GM12874 (cell line): ENCODE results near the gene MAPKAPK5.

ENCODE experiments used
- TF ChIP-seq, protein P1 (sequence below): IDR thresholded peaks from 2 replicates; pipeline ENCODE4 v1.5.1; 2011; ENCODE audit warnings: low read depth, mild to moderate bottlenecking, control low read depth, low read length, moderate library complexity; ENCODE audit not compliant: insufficient read depth

MAPKAPK5 gene

DNA sequence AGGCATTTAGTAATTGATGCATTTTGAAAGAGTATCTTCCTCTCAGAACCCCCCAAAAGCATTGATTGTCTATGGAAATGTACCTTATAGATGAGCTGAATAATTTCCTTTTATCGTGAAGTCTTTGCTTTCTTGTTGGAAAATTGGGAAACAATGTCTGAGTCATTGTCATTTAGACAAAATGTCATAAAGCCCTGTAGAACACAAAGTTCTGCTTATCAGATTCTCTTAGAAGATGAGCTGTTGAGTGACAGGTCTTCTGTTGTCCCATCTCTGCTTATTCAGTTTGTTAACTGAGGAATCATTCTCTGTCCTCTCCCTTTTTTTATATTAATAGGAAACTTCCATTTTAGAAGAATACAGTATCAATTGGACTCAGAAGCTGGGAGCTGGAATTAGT is 22.9 kb downstream of the MAPKAPK5 start:
- TF ChIP-seq, protein P1, sequence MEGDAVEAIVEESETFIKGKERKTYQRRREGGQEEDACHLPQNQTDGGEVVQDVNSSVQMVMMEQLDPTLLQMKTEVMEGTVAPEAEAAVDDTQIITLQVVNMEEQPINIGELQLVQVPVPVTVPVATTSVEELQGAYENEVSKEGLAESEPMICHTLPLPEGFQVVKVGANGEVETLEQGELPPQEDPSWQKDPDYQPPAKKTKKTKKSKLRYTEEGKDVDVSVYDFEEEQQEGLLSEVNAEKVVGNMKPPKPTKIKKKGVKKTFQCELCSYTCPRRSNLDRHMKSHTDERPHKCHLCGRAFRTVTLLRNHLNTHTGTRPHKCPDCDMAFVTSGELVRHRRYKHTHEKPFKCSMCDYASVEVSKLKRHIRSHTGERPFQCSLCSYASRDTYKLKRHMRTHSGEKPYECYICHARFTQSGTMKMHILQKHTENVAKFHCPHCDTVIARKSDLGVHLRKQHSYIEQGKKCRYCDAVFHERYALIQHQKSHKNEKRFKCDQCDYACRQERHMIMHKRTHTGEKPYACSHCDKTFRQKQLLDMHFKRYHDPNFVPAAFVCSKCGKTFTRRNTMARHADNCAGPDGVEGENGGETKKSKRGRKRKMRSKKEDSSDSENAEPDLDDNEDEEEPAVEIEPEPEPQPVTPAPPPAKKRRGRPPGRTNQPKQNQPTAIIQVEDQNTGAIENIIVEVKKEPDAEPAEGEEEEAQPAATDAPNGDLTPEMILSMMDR = no peak

DNA sequence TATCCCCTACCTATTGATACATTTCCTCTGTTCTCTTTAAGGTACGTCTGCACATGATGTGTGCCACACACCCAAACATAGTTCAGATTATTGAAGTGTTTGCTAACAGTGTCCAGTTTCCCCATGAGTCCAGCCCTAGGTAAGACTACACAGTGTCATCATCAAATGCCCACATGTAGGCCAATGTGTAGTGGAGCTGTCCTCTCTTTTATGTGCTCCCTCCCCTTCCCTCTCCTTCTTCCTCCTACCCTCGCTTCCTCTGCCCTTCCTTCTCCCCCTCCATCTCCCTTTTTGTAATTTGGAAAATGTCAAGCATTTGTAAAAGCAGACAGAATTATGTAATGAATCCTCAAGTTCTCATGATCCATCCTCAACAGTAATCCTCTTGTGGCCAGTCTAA is 25.5 kb downstream of the MAPKAPK5 start:
- TF ChIP-seq, protein P1 = no peak

DNA sequence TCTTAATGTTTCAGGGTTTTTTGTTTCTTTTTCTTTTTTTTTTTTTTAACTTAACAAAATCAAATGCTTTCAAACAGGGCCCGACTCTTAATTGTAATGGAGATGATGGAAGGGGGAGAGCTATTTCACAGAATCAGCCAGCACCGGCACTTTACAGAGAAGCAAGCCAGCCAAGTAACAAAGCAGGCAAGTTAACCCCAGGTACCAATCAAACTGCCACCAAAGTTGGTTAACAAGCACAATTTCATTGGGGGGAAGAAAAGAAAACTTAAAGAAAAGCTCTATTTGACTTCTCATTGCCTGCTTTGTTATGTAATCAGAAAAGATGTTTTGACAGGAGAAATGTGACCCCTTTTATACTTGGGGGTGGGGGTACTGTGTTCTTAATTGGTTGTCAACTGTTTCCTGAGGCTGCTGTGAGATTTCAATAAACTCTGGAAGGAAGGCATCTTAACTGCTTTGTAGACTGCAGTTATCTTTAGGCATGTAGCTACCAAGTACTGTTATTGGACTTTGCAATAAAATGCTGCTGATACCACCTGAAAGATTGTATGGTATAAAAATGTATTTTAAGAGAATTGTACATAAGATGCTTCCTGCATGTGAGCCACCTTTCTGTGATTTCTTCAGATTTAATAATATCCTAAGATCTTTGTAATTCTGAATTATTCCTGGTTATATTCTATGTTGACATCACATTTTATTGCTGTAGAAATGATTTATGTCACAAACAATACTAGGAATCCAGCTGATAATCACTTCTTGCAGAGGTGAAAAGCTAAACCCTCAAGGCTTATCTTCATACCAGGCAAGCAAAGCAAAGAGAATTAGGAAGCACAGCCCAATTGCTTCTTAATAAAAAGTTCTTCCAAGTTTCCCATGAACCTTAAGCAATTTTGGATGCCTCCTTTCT is 26.9 kb downstream of the MAPKAPK5 start:
- TF ChIP-seq, protein P1 = no peak

DNA sequence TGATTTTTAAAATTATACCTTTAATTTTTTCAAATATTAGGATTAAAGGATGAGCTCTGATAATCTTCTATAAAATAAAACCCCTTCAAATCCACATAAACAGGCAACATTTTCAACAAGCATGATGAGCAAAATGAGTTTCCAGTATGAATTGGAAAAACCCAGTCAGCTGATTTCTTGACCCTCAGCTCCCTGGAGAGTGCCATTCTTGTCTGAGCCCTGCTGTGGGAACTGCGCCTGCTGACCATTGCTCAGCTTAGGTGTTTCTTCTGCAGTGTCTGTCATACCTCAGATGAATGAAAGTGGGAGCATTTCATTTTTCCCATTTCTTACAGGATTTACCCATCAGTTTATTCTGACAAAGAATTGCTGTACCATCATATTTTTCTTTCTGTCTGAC is 27.6 kb downstream of the MAPKAPK5 start:
- TF ChIP-seq, protein P1 = no peak

DNA sequence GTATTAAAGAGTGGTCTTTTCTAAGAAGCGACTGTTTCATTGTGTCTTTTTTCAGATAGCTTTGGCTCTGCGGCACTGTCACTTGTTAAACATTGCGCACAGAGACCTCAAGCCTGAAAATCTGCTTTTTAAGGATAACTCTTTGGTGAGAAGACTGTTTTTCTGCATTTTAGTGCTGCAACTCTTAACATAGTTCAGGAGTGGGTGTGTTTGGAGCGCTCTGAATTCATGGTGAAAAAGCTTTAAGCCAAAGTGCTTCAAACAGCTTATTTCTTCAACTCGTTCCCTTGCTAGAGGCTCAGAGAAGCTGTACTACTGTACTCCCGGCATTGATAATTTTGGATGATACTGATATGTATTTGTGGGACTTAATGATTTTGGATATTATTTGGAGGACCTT is 28.2 kb downstream of the MAPKAPK5 start:
- TF ChIP-seq, protein P1 = no peak

DNA sequence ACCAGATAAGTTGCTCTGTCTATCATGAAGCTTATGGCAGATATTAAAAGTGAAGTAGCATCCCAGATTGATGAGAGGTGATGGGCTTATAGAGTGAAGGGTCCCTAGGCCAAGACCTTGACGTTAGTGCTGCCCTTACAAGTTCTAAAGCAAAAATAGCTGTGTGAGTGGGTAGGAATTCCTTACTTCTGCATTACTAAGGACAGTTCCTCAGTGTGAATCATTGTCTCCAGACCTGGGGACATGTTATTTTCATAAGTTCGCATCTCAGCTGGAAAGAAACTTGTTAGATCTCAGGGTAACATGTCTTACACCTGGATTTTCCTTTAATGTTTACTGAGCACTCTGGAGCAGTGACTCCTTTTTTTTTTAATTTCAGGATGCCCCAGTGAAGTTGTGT is 28.7 kb downstream of the MAPKAPK5 start:
- TF ChIP-seq, protein P1 = no peak

DNA sequence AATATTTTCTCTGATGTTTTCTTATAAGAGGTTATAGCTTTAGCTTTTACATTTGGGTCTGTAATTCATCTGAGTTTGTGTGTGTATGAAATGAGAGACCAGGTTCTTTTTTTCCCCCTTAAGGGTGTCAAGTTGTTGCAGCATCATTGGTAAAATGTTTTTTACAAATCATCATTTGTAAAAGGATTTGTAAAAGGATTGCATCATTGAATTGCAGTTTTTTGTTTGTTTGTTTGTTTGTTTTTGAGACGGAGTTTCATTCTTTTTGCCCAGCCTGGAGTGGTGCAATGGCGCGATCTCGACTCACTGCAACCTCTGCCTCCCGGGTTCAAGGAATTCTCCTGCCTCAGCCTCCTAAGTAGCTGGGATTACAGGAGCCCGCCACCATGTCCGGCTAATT is 31.1 kb downstream of the MAPKAPK5 start:
- TF ChIP-seq, protein P1 = no peak
